HG03025 (cell line): ENCODE data around the gene NGEF.

Source experiments
- ATAC-seq: cut with Tn5 transposase; IDR thresholded peaks from one replicate; pipeline ENCODE4 v1.9.1; 2021; ENCODE audit warnings: mild to moderate bottlenecking, moderate library complexity; ENCODE audit not compliant: unreplicated experiment, low FRiP score

The NGEF gene

GRCh38 chr2:233002829-233003657 lies 10.0 kb downstream of the NGEF start:
- ATAC-seq: no peak

GRCh38 chr2:233000886-233001750 lies 11.9 kb downstream of the NGEF start:
- ATAC-seq: no peak

GRCh38 chr2:232999354-232999753 lies 13.7 kb downstream of the NGEF start:
- ATAC-seq: no peak

- no peak for ATAC-seq
Observed at GRCh38 chr2:232998666-232998985, 14.4 kb downstream of the NGEF start.

GRCh38 chr2:232997749-232998665 lies 15.0 kb downstream of the NGEF start:
- ATAC-seq: no peak

- ATAC-seq: no peak
Observed at GRCh38 chr2:232994446-232994845, 18.6 kb downstream of the NGEF start.

GRCh38 chr2:232993231-232993821 lies 19.7 kb downstream of the NGEF start:
- ATAC-seq: no peak

- no peak for ATAC-seq
Observed at GRCh38 chr2:232986155-232986554, 26.9 kb downstream of the NGEF start.

GRCh38 chr2:232984451-232985207 lies 28.4 kb downstream of the NGEF start:
- ATAC-seq: no peak

- no peak for ATAC-seq
Observed at GRCh38 chr2:232983669-232984140, 29.4 kb downstream of the NGEF start.

- ATAC-seq: no peak
Observed at GRCh38 chr2:232982926-232983668, 30.0 kb downstream of the NGEF start.

- no peak for ATAC-seq
Observed at GRCh38 chr2:232981767-232982360, 31.2 kb downstream of the NGEF start.

- no peak for ATAC-seq
Observed at GRCh38 chr2:232981356-232981755, 31.7 kb downstream of the NGEF start.

- ATAC-seq: no peak
Observed at GRCh38 chr2:232980683-232981082, 32.4 kb downstream of the NGEF start.

GRCh38 chr2:232979871-232980461 lies 33.1 kb downstream of the NGEF start:
- ATAC-seq: no peak

- no peak for ATAC-seq
Observed at GRCh38 chr2:232977438-232977971, 35.6 kb downstream of the NGEF start.

- ATAC-seq: no peak
Observed at GRCh38 chr2:232976666-232977437, 36.2 kb downstream of the NGEF start.
